Stimulated activated CD8-positive, alpha-beta memory T cell treated with anti-CD3 and anti-CD28 coated beads, Interleukin-12 subunit alpha, Interleukin-12 subunit beta, amount 100 ng/mL, for 4 hours (primary cell): ENCODE data around the gene CPNE8.

Source experiments
- DNase-seq: peaks from one replicate; pipeline ENCODE4 v3.0.0-alpha.2; 2020; ENCODE audit warnings: low read depth

Gene CPNE8

GRCh38 chr12:38728894-38729293 is 176.5 kb downstream of the CPNE8 start:
- DNase-seq, result no peak

- DNase-seq, result no peak
Measured at GRCh38 chr12:38721611-38722252, 183.7 kb downstream of the CPNE8 start.

GRCh38 chr12:38720661-38721060 is 184.7 kb downstream of the CPNE8 start:
- DNase-seq, result no peak

- DNase-seq, result no peak
Measured at GRCh38 chr12:38713294-38713693, 192.1 kb downstream of the CPNE8 start.

- no peak for DNase-seq
Measured at GRCh38 chr12:38711054-38711453, 194.3 kb downstream of the CPNE8 start.

GRCh38 chr12:38708466-38708865 is 196.9 kb downstream of the CPNE8 start:
- no peak for DNase-seq

- no peak for DNase-seq
Measured at GRCh38 chr12:38707648-38708047, 197.7 kb downstream of the CPNE8 start.

- DNase-seq, result no peak
Measured at GRCh38 chr12:38697289-38697688, 208.1 kb downstream of the CPNE8 start.

- DNase-seq, result no peak
Measured at GRCh38 chr12:38695057-38695456, 210.3 kb downstream of the CPNE8 start.

- DNase-seq, result no peak
Measured at GRCh38 chr12:38691164-38691563, 214.2 kb downstream of the CPNE8 start.

GRCh38 chr12:38690646-38691045 is 214.7 kb downstream of the CPNE8 start:
- DNase-seq, result no peak

- DNase-seq, result no peak
Measured at GRCh38 chr12:38689704-38690103, 215.7 kb downstream of the CPNE8 start.

- DNase-seq, result no peak
Measured at GRCh38 chr12:38689195-38689594, 216.2 kb downstream of the CPNE8 start.

GRCh38 chr12:38682521-38682920 is 222.9 kb downstream of the CPNE8 start:
- DNase-seq, result no peak

GRCh38 chr12:38669530-38669929 is 235.9 kb downstream of the CPNE8 start:
- DNase-seq, result no peak

GRCh38 chr12:38669081-38669480 is 236.3 kb downstream of the CPNE8 start:
- no peak for DNase-seq

- no peak for DNase-seq
Measured at GRCh38 chr12:38666425-38666824, 239.0 kb downstream of the CPNE8 start.

GRCh38 chr12:38664661-38665269 is 240.6 kb downstream of the CPNE8 start:
- no peak for DNase-seq

GRCh38 chr12:38662829-38663228 is 242.6 kb downstream of the CPNE8 start:
- DNase-seq, result no peak

GRCh38 chr12:38653650-38654049 is 251.7 kb downstream of the CPNE8 start:
- no peak for DNase-seq

GRCh38 chr12:38648813-38649212 is 256.6 kb downstream of the CPNE8 start:
- no peak for DNase-seq

- DNase-seq, result no peak
Measured at GRCh38 chr12:38646146-38646545, 259.2 kb downstream of the CPNE8 start.

GRCh38 chr12:38639625-38640024 is 265.8 kb downstream of the CPNE8 start:
- DNase-seq, result no peak

GRCh38 chr12:38638401-38638800 is 267.0 kb downstream of the CPNE8 start:
- DNase-seq, result no peak
